Stimulated activated CD4-positive, alpha-beta T cell treated with anti-CD3 and anti-CD28 coated beads, Interleukin-1b, Interleukin-23, amount 100 ng/mL, for 48 hours (primary cell): Measurements from ENCODE around the gene CREB5.

Source experiments
- DNase-seq: peaks from one replicate; pipeline ENCODE4 v3.0.0-alpha.2; 2020

CREB5 gene

DNA sequence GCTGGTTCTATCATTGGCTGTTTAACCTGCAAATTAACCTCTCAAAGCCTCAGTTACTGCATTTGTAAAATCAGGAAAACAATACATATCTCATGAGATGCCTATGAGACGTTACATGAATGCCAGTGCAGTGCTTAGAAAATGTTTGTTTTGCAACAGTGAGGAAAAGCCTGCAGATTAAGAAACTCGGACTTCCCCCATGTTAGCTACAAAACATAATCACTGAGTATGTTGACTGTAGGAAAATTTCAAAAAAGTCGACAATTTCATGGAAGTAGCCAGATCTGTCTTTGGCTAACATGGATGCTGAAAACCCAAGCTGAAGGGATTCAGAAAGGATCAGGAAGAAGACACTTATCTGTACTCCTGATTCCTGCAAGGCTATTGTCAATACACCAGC, 424.4 kb downstream of the CREB5 start:
- no peak for DNase-seq

GRCh38 chr7:28837216-28837615, 424.9 kb downstream of the CREB5 start:
- DNase-seq, result no peak

DNA sequence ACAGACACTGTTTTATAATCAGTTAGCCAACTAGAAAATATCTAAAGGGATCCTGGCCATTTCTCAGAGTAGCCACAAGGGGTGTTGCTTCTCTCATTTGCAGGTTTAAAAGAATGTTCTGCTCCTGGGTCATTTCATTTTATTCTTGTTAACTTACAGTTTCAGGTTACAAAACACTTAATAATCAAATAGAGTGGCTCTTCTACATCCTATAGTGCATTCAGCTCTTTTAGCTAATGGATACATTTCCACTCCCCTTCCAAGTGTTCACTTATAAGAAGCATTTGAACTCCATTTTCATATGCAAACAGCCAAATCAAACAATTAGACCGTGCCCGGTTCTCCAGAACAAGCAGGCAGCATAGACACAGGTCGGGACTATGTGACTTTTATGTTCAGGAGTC, 428.3 kb downstream of the CREB5 start:
- DNase-seq, result no peak

DNA sequence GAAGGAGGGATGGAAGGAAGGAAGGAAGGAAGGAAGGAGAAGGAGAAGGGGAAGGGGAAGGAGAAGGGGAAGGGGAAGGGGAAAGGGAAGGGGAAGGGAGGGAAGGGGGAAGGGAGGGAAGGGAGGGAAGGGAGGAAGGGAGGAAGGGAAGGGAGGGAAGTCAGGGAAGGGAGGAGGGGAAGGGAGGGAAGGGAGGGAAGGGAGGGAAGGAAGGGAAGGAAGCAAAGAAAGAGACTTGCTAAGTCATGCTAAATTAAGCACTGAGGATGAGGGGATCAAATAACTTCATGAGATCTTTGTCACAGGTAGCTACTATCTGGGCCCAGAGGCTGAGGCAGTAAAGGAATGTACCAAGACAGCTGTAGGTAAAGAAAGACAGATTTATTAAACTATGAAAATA, 429.4 kb downstream of the CREB5 start:
- DNase-seq, result no peak

DNA sequence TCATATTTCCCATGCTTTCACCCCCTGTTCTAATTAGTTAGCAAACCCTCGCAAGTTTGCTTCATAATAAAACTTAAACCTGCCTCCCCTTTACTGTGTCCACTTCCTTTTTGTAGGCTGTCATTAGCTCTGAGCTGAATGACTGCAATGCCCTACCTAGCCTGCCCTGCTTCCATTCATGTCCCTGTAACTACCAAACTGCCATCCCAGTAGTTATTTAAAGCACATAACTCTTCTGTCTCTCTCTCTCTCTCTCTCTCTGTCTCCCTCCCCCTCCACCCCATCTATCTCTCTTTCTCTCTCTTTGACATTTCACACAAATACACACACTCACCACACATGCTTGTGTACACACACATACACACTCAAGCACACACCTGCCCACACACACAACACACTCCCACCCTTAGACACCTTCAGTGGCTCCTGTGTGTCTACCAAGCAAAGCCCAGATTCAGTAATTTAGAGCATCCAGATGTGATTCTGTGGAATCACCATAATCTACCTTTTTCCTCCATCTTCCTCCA, 430.5 kb downstream of the CREB5 start:
- DNase-seq, result no peak

DNA sequence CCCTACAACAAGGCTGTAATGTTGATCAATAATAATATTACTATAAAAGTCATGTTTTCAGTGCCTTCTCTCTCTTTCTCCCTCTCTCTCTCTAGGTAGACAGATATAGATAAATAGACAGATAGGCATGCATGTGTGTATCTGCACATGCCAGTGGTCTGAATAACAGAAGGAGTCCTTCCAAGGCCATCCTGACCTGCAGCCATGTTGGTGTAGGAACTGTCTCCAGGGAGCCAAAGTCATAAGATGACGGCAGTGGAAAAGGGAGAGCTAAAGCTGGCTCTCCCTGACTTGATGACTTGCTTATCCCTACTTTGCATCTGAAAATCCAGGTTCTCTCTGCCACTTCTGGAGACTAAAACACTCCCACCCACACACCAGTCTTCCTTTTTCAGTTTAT, 432.8 kb downstream of the CREB5 start:
- DNase-seq, result no peak

DNA sequence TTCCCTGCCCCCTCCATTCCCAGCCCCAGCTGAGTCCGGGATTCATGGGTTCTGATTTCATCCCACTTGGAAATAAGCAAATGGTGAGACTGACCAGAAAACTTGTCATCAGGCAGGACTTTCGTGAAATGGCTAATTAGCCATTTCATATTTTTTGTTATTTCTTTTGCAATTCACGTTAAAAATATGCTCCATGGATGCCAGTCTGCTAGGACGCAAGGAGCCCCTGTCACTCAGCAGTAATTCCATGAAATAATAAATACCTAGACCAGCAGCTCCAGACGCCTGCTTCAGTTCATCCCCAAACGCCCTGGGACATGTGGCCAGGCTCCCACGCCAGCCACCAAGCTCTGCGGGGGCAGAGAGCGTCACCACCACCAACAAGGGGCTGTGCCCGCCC, 434.9 kb downstream of the CREB5 start:
- DNase-seq, result no peak

DNA sequence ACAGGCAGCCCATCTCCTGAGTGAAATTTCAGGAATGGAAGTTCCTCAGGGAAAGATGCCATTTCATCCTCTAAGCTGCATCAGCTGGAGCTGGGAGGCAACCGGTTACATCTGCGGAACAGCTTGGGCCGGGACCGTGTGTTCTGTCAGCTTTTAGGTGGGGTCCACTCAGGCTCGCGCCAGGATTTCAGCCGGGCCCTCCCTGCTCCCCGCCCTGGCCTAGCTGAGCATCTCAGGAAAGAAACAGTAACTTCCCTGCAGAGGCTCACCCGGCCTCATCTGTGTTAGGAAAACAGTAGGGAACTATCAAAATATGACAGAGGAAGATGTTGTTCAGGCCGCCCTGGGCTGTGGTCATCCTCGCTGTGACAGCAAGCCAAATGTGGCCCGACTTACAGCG, 435.4 kb downstream of the CREB5 start:
- no peak for DNase-seq

GRCh38 chr7:28848906-28849305, 436.6 kb downstream of the CREB5 start:
- no peak for DNase-seq

DNA sequence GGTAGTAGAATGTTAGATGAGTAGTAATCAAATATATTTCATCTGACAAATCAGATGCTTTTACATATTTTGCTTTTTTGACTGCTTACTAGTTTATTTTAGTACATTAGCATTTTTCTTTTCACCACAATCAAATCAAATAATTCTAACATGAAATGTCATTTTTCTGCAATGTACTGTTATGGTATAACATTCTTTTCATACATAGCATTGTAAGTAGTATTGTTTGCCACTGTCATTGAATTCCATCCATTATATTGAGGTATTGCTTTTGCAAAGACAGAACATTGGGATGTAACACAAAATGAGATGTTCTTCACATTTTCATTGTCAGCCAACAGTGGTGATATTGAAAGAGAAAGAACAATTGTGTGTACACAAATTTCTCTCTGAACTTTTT, 438.4 kb downstream of the CREB5 start:
- DNase-seq, result no peak

- no peak for DNase-seq
Observed at GRCh38 chr7:28853150-28853549, 440.8 kb downstream of the CREB5 start.

- peak; percentile 64 for DNase-seq
Observed at GRCh38 chr7:28853834-28854749, 441.8 kb downstream of the CREB5 start.

GRCh38 chr7:28854750-28855074, 442.4 kb downstream of the CREB5 start:
- no peak for DNase-seq

DNA sequence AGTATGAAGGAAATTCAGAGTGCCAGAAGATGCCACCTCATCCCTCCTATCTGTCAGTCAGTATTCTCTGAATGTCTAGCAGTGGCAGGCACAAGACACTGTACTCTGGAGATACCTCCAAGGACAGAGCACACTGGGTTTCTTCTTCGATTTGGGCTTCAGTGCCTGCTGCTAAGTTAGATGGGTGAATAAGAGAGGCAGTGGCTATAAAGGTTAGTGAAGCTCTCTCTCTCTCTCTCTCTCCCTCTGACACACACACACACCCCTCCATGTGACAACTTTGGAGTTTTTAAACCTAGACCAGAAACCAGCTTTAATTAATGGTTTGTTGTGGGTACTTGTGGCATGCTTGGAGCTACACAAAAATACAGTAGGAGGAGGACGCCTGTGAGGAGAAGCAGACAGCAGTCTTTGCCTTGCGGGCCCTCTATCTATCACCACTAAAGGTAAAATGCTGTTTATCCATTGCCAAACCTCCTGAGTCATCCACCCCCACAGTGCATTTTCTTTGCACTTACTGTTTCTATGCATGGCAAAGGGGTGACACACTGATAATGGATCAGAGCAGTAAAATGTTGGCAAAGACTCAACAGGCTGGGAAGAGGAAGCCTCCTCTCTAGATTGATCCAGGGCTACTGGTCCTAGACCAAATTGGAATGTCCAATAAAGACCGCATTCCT, 443.4 kb downstream of the CREB5 start:
- no peak for DNase-seq

- no peak for DNase-seq
Observed at GRCh38 chr7:28856656-28857055, 444.3 kb downstream of the CREB5 start.

DNA sequence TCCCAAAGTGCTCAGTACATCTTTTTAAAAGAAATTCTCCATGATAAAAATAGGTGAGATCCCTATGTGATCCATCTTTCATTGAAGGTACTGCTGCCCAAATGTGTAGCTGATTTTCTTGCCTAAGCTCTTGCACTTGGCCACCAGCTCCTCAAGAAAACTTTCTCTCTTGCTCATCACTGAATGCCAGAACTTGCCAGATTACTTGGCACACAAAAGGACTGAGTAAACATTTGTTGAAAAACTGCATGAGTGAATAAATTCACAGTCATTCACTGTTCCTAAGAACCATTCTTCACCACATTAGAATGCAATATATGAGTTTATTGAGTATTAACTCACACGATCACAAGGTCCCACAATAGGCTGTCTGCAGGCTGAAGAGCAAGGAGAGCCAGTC, 445.9 kb downstream of the CREB5 start:
- no peak for DNase-seq

- DNase-seq, result no peak
Observed at GRCh38 chr7:28858895-28859294, 446.6 kb downstream of the CREB5 start.

DNA sequence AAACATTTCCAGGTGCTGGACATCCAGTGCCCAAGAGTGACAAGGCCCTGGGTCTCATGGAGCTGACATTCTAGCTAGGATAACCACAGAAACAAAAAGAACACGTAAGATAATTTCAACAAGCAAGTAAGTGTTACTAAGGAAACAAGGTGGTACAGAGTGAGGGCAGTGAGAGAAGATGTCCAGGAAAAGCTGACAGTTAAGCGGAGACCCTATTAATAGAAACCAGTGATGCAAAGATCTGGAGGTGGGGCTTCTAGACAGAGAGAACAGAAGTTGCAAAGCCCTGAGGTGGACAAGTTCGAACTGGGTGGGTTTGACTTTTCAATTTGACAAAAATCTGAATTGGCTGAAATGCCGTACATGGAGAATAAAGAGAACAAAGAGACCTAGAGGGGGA, 449.5 kb downstream of the CREB5 start:
- no peak for DNase-seq

DNA sequence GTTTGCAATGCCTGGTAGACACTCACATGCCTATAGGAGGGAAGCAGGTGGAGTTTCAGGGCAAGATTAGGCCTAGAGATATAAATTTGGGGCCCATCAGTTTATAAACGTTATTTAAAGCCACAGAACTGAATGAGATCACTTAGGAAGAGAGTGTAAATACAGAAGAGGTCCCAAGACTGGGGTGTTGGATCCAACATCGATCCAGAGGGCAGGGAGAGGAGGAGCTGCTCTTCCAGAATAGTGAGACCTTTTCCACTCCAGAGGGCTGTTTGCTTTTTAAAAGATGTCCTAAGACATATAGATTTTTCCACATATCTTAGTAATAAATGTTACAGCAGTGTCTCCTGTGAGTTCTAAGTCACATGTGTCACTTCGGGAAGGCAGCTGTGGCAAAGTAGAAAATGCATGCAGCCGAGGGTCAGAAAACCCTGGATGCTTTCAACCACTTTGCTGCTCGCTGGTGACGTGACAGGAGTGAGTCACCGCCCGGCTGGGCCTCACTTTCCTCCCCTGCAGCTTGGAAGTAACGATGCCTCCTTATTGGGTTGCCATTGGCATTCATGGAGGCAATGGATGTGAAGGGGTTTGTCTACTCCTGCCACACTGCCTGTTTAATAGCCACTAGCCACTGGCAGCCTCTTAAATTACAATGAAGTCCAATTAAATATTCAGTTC, 450.4 kb downstream of the CREB5 start:
- DNase-seq, result no peak

- no peak for DNase-seq
Observed at GRCh38 chr7:28865601-28866144, 453.4 kb downstream of the CREB5 start.

- DNase-seq, result no peak
Observed at GRCh38 chr7:28868712-28869111, 456.4 kb downstream of the CREB5 start.

DNA sequence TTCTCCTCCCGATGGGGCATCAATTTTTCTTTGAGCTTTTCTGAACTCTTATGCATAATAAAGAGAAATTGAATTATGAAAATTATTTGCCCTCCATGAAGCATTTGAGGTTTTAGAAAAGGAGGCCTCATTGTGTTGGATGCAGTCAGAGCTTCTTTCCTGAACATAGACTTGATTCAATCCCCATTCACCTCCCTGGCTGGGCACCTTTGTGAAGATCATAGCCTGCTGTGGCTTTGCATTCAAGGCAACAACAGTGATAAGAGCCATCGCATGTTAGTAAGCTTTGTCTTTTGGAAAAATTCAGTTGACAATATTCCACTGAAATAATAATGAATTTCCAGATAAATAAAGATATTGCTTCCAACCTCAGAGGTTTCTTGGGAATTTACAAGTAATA, 458.8 kb downstream of the CREB5 start:
- no peak for DNase-seq

DNA sequence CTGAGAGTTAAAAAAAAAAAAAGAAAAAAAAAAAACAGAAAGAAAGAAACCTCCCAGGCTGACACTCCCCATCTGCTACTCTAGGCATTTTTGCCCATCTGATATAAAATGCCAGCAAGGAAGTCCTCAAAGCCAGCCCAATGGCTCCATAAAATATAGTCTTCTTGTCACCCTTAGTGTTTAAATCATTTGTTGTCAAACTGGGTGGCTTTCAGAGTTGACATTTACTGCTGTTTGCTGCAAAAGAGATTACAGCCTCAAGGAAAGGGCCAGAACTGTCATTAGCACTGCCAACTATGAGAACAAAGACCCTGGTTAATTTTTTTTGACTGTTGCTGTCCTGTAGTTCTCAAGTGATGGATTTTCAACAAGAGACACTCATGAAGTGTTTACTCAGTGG, 459.3 kb downstream of the CREB5 start:
- no peak for DNase-seq

- no peak for DNase-seq
Observed at GRCh38 chr7:28872226-28872625, 459.9 kb downstream of the CREB5 start.
